ENCODE measurements around the gene CATSPERB.

DNA sequence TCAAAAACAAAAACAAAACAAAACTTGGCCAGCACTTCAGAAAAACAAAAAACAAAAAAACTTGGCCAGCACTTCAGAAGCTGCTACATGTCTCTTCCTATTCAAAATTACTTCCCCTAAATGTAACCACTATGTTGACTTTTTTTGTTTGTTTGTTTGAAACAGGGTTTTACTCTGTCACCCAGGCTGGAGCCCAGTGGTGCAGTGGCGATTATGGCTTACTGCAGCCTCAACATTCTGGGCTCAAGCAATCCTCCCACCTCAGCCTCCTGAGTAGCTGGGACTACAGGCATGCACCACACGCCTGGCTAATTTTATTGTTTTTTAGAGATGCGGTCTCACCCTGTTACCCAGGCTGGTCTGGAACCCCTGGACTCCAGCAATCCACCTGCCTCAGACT is 183.8 kb downstream of the CATSPERB start:
- TF ChIP-seq, protein P1, sequence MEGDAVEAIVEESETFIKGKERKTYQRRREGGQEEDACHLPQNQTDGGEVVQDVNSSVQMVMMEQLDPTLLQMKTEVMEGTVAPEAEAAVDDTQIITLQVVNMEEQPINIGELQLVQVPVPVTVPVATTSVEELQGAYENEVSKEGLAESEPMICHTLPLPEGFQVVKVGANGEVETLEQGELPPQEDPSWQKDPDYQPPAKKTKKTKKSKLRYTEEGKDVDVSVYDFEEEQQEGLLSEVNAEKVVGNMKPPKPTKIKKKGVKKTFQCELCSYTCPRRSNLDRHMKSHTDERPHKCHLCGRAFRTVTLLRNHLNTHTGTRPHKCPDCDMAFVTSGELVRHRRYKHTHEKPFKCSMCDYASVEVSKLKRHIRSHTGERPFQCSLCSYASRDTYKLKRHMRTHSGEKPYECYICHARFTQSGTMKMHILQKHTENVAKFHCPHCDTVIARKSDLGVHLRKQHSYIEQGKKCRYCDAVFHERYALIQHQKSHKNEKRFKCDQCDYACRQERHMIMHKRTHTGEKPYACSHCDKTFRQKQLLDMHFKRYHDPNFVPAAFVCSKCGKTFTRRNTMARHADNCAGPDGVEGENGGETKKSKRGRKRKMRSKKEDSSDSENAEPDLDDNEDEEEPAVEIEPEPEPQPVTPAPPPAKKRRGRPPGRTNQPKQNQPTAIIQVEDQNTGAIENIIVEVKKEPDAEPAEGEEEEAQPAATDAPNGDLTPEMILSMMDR (IDR thresholded peaks at IDR 0.05) = no peak
- TF ChIP-seq POLR2A (IDR thresholded peaks at IDR 0.05) = no peak
